ENCODE data around the gene GXYLT1.

GRCh38 chr12:42076976-42077375 is 67.7 kb downstream of the GXYLT1 start:
- no peak for TF ChIP-seq CTCF (IDR thresholded peaks at IDR 0.05 in 2 of 3, conservative IDR thresholded peaks at IDR 0.05 in 1 of 3; ENCODE audit: borderline replicate concordance in 1 of 3, insufficient read depth in 1 of 3, low read depth in 2 of 3, low read length in 2 of 3)
- no peak for TF ChIP-seq EZH2 (IDR thresholded peaks at IDR 0.05)
- no peak for TF ChIP-seq EZH2phosphoT487 (IDR thresholded peaks at IDR 0.05; ENCODE audit: borderline replicate concordance)
- TF ChIP-seq POLR2AphosphoS5 (IDR thresholded peaks at IDR 0.05; ENCODE audit: low read depth, low read length), result no peak
- TF ChIP-seq TCF7L2 (IDR thresholded peaks at IDR 0.05; ENCODE audit: borderline replicate concordance, extremely low read depth, insufficient read depth, insufficient read length), result no peak
- no peak for TF ChIP-seq YY1 (IDR thresholded peaks at IDR 0.05; ENCODE audit: extremely low read depth, insufficient replicate concordance, low read depth, low read length)

Data from HCT116 (cell line).